NT2/D1 (cell line): ENCODE data around the gene OPN1MW3.
"Not testable (repeated sequence)": the region's sequence is repeated elsewhere in the genome, so short reads cannot be mapped to it uniquely, and the experiment has no call there.

ENCODE experiments used
- DNase-seq: peaks from one replicate; pipeline ENCODE4 v3.0.0-alpha.2; 2011; ENCODE audit warnings: low read depth, low spot score
- H3K27me3 ChIP-seq: 2 replicates; pipeline ENCODE4 v1.6.0; 2011; ENCODE audit warnings: mild to moderate bottlenecking; ENCODE audit not compliant: insufficient read length, insufficient read depth
- H3K36me3 ChIP-seq: 2 replicates; pipeline ENCODE4 v1.6.1; 2011; ENCODE audit warnings: mild to moderate bottlenecking, low read length, mixed read lengths; ENCODE audit not compliant: insufficient read depth, insufficient read length
- H3K4me1 ChIP-seq: 2 replicates; pipeline ENCODE4 v1.5.1; 2011; ENCODE audit not compliant: insufficient read depth, insufficient read length
- H3K4me3 ChIP-seq: 2 replicates; pipeline ENCODE4 v1.5.1; 2011; ENCODE audit warnings: low read depth; ENCODE audit not compliant: insufficient read length
- H3K9ac ChIP-seq: 2 replicates; pipeline ENCODE4 v1.6.0; 2011; ENCODE audit warnings: low read depth; ENCODE audit not compliant: insufficient read length
- H3K9me3 ChIP-seq: 2 replicates; pipeline ENCODE4 v1.5.1; 2011; ENCODE audit warnings: mild to moderate bottlenecking, low read length; ENCODE audit not compliant: insufficient read depth
- SUZ12 ChIP-seq: IDR thresholded peaks from 2 replicates; pipeline ENCODE4 v1.6.1; 2011; ENCODE audit not compliant: insufficient read length, insufficient read depth; ENCODE audit errors: extremely low read depth
- YY1 ChIP-seq: IDR thresholded peaks from 2 replicates; pipeline ENCODE4 v1.6.1; 2011; ENCODE audit not compliant: insufficient read length, insufficient read depth
- ZNF274 ChIP-seq: IDR thresholded peaks from 2 replicates; pipeline ENCODE4 v1.6.1; 2011; ENCODE audit warnings: mild to moderate bottlenecking, low read depth, low read length

OPN1MW3 gene

GRCh38 chrX:154248076-154248475 lies 9.3 kb upstream of the OPN1MW3 start:
- not testable (repeated sequence) for H3K9me3 ChIP-seq, H3K4me1 ChIP-seq, H3K4me3 ChIP-seq, H3K36me3 ChIP-seq, DNase-seq, H3K9ac ChIP-seq, H3K27me3 ChIP-seq

GRCh38 chrX:154258711-154259110 lies 1.3 kb downstream of the OPN1MW3 start:
- H3K27me3 ChIP-seq, H3K9ac ChIP-seq, DNase-seq: not testable (repeated sequence)

DNA sequence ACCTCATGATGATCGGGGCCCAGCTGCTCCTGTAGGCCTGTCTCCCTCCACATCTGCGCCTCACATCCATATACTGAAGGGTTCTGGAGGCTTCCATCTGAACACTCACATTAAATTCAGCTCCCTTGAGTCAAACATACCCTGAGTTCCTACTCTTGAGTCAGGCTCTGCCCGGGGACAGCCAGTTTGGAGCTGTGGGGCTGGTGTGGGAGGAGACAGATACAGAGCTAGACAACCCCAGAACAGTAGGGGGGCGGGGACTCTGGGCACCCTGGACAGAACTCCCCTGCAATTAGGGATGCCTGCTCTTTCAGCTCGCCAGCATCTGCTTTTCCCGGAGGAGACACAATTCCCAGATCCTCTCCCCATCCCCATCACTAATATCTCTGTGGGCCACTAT lies 5.7 kb downstream of the OPN1MW3 start:
- not testable (repeated sequence) for H3K9me3 ChIP-seq, H3K4me1 ChIP-seq, H3K9ac ChIP-seq, DNase-seq, H3K27me3 ChIP-seq, H3K36me3 ChIP-seq, H3K4me3 ChIP-seq

More at GRCh38 chrX:154258711-154259110, 1.3 kb downstream of the OPN1MW3 start:
- not testable (repeated sequence) for H3K4me3 ChIP-seq, H3K9me3 ChIP-seq, H3K4me1 ChIP-seq, H3K36me3 ChIP-seq

DNA sequence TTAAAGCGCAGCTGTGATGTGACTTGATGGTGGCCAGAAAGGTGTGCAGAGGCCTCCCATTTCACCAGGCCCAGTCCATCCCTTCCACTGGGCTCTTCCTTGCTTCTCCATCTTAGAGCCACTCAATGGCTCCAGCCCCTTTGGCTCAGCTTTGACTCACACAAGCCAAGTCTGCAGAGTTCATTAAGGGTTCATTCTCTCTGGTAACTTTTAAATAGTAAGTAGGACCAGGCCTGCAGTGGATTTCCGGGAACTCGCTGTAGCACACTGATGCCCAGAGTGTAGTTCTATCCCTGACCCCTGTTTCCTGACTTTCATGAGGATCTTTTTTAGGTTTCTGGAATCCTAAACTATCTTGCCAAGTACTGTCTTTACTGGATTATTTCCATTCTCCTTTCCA lies 11.9 kb downstream of the OPN1MW3 start:
- H3K4me3 ChIP-seq, H3K27me3 ChIP-seq, H3K4me1 ChIP-seq, H3K36me3 ChIP-seq, H3K9me3 ChIP-seq, DNase-seq, H3K9ac ChIP-seq: not testable (repeated sequence)

- H3K9ac ChIP-seq = not testable (repeated sequence)
These were observed 27.3 kb downstream of the OPN1MW3 start for GRCh38 chrX:154284489-154285338.

GRCh38 chrX:154286406-154286805 lies 29.0 kb downstream of the OPN1MW3 start:
- not testable (repeated sequence) for H3K4me3 ChIP-seq, H3K27me3 ChIP-seq, H3K9me3 ChIP-seq, H3K36me3 ChIP-seq, H3K9ac ChIP-seq, H3K4me1 ChIP-seq, DNase-seq

More at GRCh38 chrX:154284489-154285338, 27.3 kb downstream of the OPN1MW3 start:
- not testable (repeated sequence) for H3K9me3 ChIP-seq, H3K36me3 ChIP-seq, DNase-seq, H3K4me1 ChIP-seq, H3K4me3 ChIP-seq, H3K27me3 ChIP-seq

DNA sequence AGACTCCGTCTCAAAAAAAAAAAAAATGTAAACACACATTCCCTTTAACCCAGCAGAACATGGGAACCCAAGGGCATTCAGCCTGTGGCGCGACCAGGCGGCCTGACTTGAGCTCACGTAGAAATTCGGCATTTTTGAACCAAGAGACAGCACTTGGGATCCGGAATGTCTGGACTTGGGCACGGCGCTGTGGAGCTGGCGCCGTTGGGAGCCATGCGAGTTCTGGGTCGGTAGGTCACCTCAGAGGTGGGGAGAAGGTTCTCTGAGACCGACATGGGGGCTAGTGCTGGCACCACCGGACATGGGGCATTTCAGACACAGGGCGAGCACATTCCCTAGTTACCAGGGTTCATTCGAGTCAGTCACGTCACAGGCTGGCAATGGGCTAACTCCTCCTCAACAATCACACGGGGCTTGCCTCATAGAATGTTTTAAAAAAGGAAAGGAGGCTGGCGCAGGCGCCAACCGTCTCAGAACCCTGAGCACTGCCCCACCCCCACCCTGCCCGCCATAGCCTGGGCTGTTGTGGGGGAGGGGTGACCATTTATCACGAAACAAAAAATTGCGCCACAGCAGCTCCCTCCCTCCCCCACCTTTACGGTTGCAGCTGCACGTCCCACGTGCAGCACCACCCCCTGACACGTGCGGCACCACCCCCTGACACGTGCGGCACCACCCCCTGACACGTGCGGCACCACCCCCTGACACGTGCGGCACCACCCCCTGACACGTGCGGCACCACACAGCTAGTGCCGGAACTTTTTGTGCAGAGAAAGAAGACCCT lies 37.6 kb downstream of the OPN1MW3 start, which contains the start of gene TEX28:
TSS of gene TEX28 (minus strand) at position 334 of the 784 bp plus-strand sequence. CDS start 3,007 bp downstream, outside the sequence.
- H3K4me3 ChIP-seq = no peak within 1 kb of the TSS
- no peak within 1 kb of the TSS for H3K9ac ChIP-seq
- no peaks in the 10 kb centered on the region for H3K4me1 ChIP-seq
- no peaks in the 10 kb centered on the region for H3K36me3 ChIP-seq
- peaks cover 9% of the 10 kb centered on the region; the same call in 1 of the 2 replicates for H3K9me3 ChIP-seq
- no peak for DNase-seq
- H3K27me3 ChIP-seq = no peaks in the 10 kb centered on the region
- TF ChIP-seq SUZ12 (no peak), YY1 (no peak), ZNF274 (no peak)

GRCh38 chrX:154295664-154296310 lies 38.4 kb downstream of the OPN1MW3 start, which contains the start of gene TKTL1:
TKTL1 (plus strand) TSS chrX:154295795; CDS start chrX:154295860, 65 bp downstream.
- no peak for TF ChIP-seq SUZ12
- no peak for TF ChIP-seq ZNF274
- TF ChIP-seq YY1 = no peak
- no peaks in the 10 kb centered on the region for H3K36me3 ChIP-seq
- no peaks in the 10 kb centered on the region for H3K27me3 ChIP-seq
- no peaks in the 10 kb centered on the region for H3K4me1 ChIP-seq
- DNase-seq = no peak
- peaks cover 9% of the 10 kb centered on the region; the same call in 1 of the 2 replicates for H3K9me3 ChIP-seq
- no peak within 1 kb of the TSS for H3K4me3 ChIP-seq
- H3K9ac ChIP-seq = no peak within 1 kb of the TSS
